Activated naive CD8-positive, alpha-beta T cell treated with anti-CD3 and anti-CD28 coated beads, Interleukin-2, amount 10 ng/mL, durations not matched to agents 7 days and 5 days (primary cell): ENCODE data around the gene CD59. TPM values are rescaled to one million over a fixed set of nuclear protein-coding genes. Genes with fewer than 3 reads are reported as not detected.
"Not testable (repeated sequence)": the region's sequence is repeated elsewhere in the genome, so short reads cannot be mapped to it uniquely, and the experiment has no call there.

ENCODE experiments used
- ATAC-seq: fragments of 150-1000 bp; cut with Tn5 transposase; one replicate; pipeline ENCODE4 v1.10.0; 2021; ENCODE audit warnings: low read depth, moderate library complexity
- POLR2A ChIA-PET: fragments of 350-600 bp; sonication (Branson Sonifier 250); formaldehyde crosslinking; loops from one replicate; lab custom pipeline; 2021; ENCODE audit warnings: antibody characterized with exemption; lab: Charles Lee
- DNase-seq: peaks from one replicate; pipeline ENCODE4 v3.0.0; 2021
- H3K27ac Mint-ChIP-seq: one replicate; pipeline ENCODE4 v1.8.0; 2022; ENCODE audit warnings: mild to moderate bottlenecking, mixed read lengths
- H3K27me3 Mint-ChIP-seq: one replicate; pipeline ENCODE4 v1.8.0; 2022; ENCODE audit warnings: mild to moderate bottlenecking, moderate library complexity, mixed read lengths
- H3K36me3 Mint-ChIP-seq: one replicate; pipeline ENCODE4 v1.8.0; 2021; ENCODE audit warnings: mild to moderate bottlenecking, mixed read lengths
- H3K4me1 Mint-ChIP-seq: one replicate; pipeline ENCODE4 v1.8.0; 2021; ENCODE audit warnings: mixed read lengths
- H3K4me3 Mint-ChIP-seq: one replicate; pipeline ENCODE4 v1.8.0; 2022; ENCODE audit warnings: mild to moderate bottlenecking, moderate library complexity, mixed read lengths
- H3K9me3 Mint-ChIP-seq: one replicate; pipeline ENCODE4 v1.8.0; 2021; ENCODE audit warnings: mixed read lengths
- total RNA-seq, 2 experiments: library from RNA; stranded (reverse); gene quantifications; one replicate each; pipeline ENCODE4 v1.2.3, GENCODE V29; 2021

Gene CD59
- total RNA-seq, 2 experiments from 2014 or later = 57.0 to 59.3 TPM

DNA sequence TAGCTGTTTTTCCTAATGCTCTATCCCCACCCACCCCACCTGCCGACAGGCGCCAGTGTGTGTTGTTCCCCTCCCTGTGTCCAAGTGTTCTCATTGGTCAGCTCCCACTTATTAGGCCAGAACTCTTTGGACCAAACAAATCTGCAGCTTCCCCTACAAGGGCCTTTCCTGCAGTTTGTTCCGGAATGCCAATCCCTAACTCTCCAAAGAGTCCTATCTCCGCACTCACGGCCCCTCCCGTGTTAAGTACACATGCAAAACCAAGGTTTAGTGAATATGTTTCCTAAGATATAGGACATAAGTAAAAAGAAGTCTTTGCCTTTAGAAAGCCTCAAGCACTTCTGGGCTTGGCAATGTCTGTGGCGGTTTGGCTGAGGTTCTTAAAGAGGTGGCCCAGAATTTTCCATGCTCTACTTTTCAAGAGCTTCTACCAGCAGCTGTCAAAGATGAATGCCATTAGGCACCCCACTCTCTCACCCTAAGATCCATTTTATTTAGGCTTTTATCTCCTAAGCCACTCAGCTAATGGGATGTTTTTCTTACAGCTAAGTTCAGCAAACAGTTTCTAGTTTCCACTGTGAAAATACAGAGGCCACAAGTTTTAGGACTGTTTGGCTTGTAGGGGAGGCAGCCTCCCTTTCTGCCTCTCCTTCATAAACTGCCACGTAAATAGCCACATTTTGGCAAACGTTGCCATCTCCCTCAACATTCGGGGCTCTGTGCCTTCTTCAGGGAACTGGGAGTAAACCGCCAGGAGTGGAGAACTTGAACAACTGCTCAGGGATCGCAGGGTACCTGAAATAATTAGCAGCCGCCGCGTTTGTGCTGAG is 1.6 kb downstream of the CD59 start:
- DNase-seq (no peak), ATAC-seq (no peak)
- Mint-ChIP-seq H3K4me1 (peaks cover 27% of the 10 kb centered on the region), H3K27ac (peak overlapping the region; percentile 81), H3K4me3 (peak overlapping the region; percentile 89), H3K9me3 (no peaks in the 10 kb centered on the region), H3K27me3 (peaks cover 9% of the 10 kb centered on the region), H3K36me3 (peaks cover 10% of the 10 kb centered on the region)
- POLR2A ChIA-PET = no interaction called here

DNA sequence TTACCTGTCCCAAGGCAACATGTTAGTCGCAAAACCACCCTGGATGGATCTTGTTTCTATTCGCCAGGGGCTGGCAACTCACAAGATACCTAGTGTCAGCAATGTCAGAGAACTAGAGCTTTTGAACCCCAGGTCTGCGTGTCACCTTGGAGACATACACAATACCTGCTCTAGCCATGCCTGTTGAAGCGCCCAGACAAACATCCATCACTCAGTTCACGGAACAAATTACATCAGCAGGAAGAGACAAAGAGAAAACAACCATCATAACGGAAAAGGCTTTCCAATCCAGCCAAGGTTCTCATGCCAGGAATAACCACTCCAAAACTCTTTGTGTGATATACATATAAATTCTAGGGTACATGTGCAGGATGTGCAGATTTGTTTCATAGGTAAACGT is 2.2 kb downstream of the CD59 start:
- no peak for ATAC-seq
- POLR2A ChIA-PET = no interaction called here
- peaks cover 9% of the 10 kb centered on the region for H3K27me3 Mint-ChIP-seq
- H3K36me3 Mint-ChIP-seq = peaks cover 13% of the 10 kb centered on the region
- no peak overlapping the region for H3K4me3 Mint-ChIP-seq
- DNase-seq = no peak
- H3K9me3 Mint-ChIP-seq = no peaks in the 10 kb centered on the region
- no peak overlapping the region for H3K27ac Mint-ChIP-seq
- H3K4me1 Mint-ChIP-seq = peaks cover 29% of the 10 kb centered on the region

DNA sequence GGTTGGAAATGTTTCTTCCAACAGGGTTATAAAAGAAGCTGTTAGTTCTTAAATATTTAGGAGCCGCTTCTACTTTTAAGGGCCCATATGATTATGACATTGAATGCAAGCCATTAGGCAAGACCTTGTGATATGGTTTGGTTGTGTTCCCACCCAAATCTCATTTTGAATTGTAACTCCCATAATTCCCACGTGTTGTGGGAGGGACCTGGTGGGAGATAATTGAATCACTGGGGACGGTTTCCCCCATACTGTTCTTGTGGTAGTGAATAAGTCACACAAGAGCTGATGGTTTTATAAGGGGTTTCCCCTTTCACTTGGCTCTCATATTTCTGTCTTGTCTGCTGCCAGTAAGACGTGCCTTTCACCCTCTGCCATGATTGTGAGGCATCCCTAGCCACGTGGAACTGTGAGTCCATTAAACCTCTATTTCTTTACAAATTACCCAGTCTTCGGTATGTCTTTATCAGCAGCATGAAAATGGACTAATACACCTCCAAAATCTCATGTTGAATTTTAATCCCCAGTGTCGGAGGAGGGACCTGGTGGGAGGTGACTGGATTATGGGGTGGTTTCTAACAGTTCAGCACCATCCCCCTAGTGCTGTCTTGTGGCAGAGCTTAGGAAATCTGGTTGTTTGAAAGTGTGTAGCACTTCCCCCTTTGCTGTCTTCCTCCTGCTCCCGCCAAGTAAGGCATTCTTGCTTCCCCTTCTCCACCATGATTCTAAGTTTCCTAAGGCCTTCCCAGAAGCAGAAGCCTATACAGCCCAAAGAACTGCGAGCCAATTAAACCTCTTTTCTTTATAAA is 4.3 kb downstream of the CD59 start:
- no peaks in the 10 kb centered on the region for H3K27me3 Mint-ChIP-seq
- no peak overlapping the region for H3K4me3 Mint-ChIP-seq

DNA sequence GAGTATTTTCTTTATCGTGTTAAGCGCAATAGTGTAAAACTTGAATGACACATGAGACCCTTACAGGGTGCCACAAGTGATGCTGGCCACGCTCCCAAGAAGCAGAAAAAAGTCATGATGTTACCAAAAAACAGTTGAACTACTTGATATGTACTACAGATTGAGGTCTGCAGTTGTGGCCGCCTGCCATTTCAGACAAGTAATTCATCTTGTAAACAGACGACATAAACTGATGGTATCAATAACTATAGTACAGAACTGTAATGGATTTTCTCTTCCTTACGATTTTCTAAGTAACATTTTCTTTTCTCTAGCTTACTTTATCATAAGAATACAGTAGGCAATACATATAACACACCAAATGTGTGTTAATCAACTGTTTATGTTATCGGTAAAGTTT is 5.5 kb downstream of the CD59 start:
- Mint-ChIP-seq H3K27me3 (no peaks in the 10 kb centered on the region), H3K9me3 (no peaks in the 10 kb centered on the region), H3K4me3 (no peak overlapping the region), H3K27ac (no peak overlapping the region), H3K4me1 (peaks cover 26% of the 10 kb centered on the region), H3K36me3 (peaks cover 24% of the 10 kb centered on the region)
- POLR2A ChIA-PET = no interaction called here
- no peak for DNase-seq
- no peak for ATAC-seq

More for the DNA sequence above, 4.3 kb downstream of the CD59 start:
- ATAC-seq (no peak), DNase-seq (no peak)
- Mint-ChIP-seq H3K36me3 (peaks cover 19% of the 10 kb centered on the region), H3K9me3 (no peaks in the 10 kb centered on the region), H3K4me1 (peaks cover 26% of the 10 kb centered on the region), H3K27ac (no peak overlapping the region)
- POLR2A ChIA-PET = no interaction called here

DNA sequence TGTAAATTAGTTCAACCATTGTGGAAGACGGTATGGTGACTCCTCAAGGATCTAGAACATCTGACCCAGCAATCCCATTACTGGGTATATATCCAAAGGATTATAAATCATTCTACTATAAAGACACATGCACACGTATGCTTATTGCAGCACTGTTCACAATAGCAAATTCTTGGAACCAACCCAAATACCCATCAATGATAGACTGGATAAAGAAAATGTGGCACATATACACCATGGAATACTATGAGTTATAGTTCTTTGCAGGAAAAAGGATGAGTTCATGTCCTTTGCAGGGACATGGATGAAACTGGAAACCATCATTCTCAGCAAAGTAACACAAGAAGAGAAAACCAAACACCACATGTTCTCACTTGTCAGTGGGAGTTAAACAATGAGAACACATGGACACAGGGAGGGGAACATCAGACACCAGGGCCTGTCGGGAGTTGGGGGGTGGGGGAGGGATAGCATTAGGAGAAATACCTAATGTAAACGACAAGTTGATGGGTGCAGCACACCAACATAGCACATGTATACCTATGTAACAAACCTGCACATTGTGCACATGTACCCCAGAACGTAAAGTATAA is 7.1 kb downstream of the CD59 start:
- H3K27me3 Mint-ChIP-seq, H3K9me3 Mint-ChIP-seq, POLR2A ChIA-PET, DNase-seq, ATAC-seq, H3K27ac Mint-ChIP-seq, H3K4me3 Mint-ChIP-seq: not testable (repeated sequence)
- peaks cover 23% of the 10 kb centered on the region for H3K4me1 Mint-ChIP-seq
- peaks cover 24% of the 10 kb centered on the region for H3K36me3 Mint-ChIP-seq

DNA sequence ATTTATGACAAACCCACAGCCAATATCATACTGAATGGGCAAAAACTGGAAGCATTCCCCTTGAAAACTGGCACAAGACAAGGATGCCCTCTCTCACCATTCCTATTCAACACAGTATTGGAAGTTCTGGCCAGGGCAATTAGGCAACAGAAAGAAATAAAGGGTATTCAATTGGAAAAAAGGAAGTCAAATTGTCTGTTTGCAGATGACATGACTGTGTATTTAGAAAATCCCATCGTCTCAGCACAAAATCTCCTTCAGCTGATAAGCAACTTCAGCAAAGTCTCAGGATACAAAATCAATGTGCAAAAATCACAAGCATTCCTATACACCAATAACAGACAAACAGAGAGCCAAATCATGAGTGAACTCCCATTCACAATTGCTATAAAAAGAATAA is 8.7 kb downstream of the CD59 start:
- Mint-ChIP-seq H3K4me1 (peaks cover 21% of the 10 kb centered on the region), H3K36me3 (peaks cover 15% of the 10 kb centered on the region)
- H3K27me3 Mint-ChIP-seq = not testable (repeated sequence)

DNA sequence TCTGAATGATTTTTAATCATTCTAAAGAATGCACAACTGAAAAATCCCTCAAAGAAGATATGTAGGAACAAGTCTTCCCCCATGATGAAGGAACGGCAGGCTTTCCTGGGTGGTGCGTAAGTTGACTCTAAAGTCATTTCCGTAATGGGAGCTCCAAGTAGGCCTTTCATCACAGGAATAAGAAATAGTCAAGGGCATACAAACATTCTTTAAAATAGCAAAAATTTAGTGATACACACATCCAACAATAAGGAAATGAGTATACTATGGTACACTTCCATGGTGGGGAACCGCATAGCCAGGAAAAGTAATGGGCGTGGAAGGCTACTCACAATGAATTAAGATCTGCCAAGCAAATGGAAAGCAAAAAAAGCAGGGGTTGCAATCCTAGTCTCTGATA is 10.7 kb downstream of the CD59 start:
- peaks cover 18% of the 10 kb centered on the region for H3K36me3 Mint-ChIP-seq
- POLR2A ChIA-PET = no interaction called here

More for the DNA sequence above, 8.7 kb downstream of the CD59 start:
- H3K4me3 Mint-ChIP-seq, ATAC-seq, POLR2A ChIA-PET, H3K27ac Mint-ChIP-seq, DNase-seq, H3K9me3 Mint-ChIP-seq: not testable (repeated sequence)

DNA sequence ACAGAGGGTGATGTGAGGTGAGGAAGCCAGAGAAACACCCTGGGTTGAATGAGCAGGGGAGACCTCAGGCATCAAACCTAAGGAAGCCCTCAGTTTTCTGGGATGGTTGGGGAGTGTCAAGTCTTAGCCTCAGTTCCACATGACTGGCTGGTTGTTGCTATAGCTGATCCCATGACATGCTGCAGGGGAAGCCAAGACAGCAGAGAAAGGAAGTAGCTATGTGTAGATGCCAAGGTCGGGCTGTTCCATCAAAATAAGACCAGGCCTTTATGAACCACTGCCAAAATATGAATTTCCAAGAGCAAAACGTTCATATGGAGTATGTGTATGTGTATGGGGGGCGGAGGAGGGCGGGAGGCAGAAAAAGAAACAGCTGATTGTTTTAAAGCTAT is 11.6 kb downstream of the CD59 start:
- Mint-ChIP-seq H3K27ac (no peak overlapping the region), H3K9me3 (no peaks in the 10 kb centered on the region), H3K36me3 (peaks cover 25% of the 10 kb centered on the region), H3K4me1 (peaks cover 28% of the 10 kb centered on the region), H3K27me3 (no peaks in the 10 kb centered on the region), H3K4me3 (no peak overlapping the region)
- POLR2A ChIA-PET = no interaction called here
- no peak for ATAC-seq
- no peak for DNase-seq

More for the DNA sequence above, 10.7 kb downstream of the CD59 start:
- DNase-seq = no peak
- Mint-ChIP-seq H3K9me3 (no peaks in the 10 kb centered on the region), H3K4me3 (no peak overlapping the region), H3K4me1 (peaks cover 27% of the 10 kb centered on the region), H3K27ac (no peak overlapping the region), H3K27me3 (no peaks in the 10 kb centered on the region)
- ATAC-seq = no peak

DNA sequence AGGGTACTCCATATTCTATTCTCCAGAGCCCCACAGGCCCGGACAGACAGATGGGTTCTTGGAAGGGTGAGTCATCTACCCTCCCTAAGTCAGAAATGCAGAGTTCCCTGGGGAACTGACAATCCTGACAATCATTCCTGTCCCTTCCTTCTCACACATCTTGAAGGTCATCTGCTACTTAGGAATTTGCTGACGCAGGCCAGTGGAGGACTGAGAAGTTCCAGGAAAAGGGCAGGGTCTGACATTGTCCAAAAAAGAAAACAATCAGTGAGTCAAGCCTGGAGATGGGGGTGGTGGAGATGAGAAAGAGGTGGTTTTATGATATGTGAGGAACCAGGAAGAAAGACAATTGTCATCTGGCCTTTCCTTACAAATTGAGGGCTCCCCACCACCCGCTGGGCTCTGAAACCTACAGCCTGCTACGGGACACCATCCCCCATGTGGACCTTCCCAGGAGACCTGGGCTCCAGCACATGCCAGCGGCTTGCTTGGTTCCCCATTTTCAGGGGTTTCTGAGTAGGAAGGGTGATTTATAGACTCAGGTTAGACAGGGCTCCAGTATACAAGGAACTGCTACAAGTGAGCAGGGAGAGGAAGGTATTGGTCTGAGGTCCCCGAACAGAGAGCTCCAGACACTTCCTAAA is 12.9 kb downstream of the CD59 start:
- Mint-ChIP-seq H3K9me3 (no peaks in the 10 kb centered on the region), H3K27ac (no peak overlapping the region), H3K36me3 (peaks cover 22% of the 10 kb centered on the region), H3K4me1 (peaks cover 28% of the 10 kb centered on the region), H3K27me3 (no peaks in the 10 kb centered on the region), H3K4me3 (no peak overlapping the region)
- DNase-seq = no peak
- POLR2A ChIA-PET = no interaction called here
- no peak for ATAC-seq

DNA sequence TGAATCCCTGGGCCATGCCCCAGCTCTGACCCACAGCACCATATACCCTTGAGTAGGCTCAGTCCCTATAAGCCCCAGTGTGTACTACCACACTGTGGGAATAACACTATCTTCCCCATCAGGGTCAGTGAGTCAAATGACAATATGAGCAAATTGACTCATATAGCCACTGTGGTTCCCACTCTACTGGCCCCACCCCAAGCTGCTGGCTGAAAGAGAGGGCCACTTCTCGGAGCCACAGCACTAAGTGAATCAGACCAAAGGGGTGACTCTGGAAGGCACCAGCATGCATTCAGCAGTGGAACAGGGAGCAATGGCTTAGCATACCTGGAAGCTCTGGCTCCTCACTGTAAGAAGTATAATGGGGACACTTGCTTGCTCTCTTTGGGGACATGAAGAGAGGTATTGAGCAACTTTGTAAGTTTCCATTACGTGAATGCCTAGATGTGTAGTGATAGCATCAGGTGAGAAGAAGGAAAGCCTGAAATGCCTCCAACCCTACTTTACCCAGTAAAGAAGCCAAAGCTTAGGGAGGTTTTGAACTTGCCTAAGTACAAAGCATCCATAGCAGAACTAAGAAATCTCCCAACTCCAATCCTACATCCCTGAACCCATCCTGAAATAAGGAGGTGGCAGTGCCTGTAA is 13.5 kb downstream of the CD59 start:
- ATAC-seq (peak; percentile 58), DNase-seq (no peak)
- POLR2A ChIA-PET = no interaction called here
- H3K9me3 Mint-ChIP-seq = no peaks in the 10 kb centered on the region
- no peak overlapping the region for H3K4me3 Mint-ChIP-seq
- H3K27me3 Mint-ChIP-seq = no peaks in the 10 kb centered on the region
- no peak overlapping the region for H3K27ac Mint-ChIP-seq
- H3K4me1 Mint-ChIP-seq = peaks cover 28% of the 10 kb centered on the region
- peaks cover 19% of the 10 kb centered on the region for H3K36me3 Mint-ChIP-seq

DNA sequence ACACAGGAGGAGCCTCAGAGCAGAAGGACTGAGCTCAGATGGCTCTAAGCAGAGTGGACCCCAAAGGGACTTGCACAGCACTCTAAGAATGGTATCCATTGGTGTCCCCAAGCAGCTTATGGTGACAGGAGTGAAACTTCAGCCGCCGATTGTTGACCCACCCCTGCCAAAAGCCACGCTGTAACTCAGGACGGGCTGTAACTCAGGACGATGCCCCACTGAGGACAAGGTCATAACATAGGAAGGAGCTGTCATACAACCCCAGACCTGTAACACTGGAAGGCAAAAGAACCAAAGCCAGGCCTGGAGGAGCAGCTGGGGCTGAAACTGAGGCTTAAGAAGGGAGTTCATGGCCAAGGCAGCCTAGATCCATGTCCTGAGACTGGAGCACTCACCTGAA is 14.2 kb downstream of the CD59 start:
- Mint-ChIP-seq H3K4me1 (peaks cover 28% of the 10 kb centered on the region), H3K27me3 (no peaks in the 10 kb centered on the region), H3K9me3 (no peaks in the 10 kb centered on the region), H3K4me3 (no peak overlapping the region), H3K36me3 (peaks cover 16% of the 10 kb centered on the region), H3K27ac (no peak overlapping the region)
- DNase-seq (no peak), ATAC-seq (no peak)
- POLR2A ChIA-PET = no interaction called here

DNA sequence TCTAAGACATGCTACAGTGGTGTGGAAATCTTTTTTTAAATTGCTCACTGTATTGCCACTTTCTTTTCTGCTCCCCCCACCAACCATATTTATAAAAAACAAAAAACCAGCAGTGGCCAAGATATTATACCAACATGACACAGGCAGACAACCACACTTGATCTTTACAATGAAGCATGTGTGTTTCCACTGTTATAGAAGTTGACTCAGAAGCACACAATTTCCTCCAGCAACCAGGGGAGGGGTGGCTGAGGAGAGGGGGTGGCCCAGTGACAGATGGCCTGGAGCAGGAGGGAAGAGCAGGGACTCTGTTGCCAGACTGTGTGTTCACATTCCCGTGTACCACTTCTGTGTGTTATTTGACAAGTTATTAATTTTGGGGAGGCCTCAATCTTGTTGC is 14.8 kb downstream of the CD59 start:
- Mint-ChIP-seq H3K36me3 (peaks cover 14% of the 10 kb centered on the region), H3K27me3 (no peaks in the 10 kb centered on the region), H3K9me3 (no peaks in the 10 kb centered on the region), H3K4me3 (no peak overlapping the region), H3K27ac (peak overlapping the region; percentile 66), H3K4me1 (peaks cover 29% of the 10 kb centered on the region)
- POLR2A ChIA-PET = no interaction called here
- no peak for ATAC-seq
- no peak for DNase-seq

DNA sequence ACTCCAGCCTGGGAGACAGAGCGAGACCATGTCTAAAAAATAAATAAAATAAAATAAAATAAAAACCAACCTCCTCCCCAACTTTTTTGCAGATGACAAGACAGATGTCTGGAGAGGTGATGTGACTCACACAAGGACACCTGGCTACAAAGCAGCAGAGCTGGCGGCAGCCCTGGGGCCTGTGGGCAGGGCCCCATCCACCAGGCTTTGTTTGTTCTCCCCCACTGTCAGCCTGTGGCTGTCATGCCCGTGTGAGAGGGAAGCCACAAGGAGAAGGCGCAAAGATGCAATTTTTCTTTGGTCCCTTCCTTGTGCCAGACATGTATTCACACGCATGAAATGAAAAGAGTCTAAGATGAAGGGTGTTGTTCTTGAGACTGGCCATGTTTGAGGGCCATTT is 16.6 kb downstream of the CD59 start:
- H3K4me3 Mint-ChIP-seq = no peak overlapping the region
- no peak for ATAC-seq
- H3K9me3 Mint-ChIP-seq = no peaks in the 10 kb centered on the region
- H3K27me3 Mint-ChIP-seq = no peaks in the 10 kb centered on the region
- DNase-seq = no peak
- peaks cover 26% of the 10 kb centered on the region for H3K4me1 Mint-ChIP-seq
- POLR2A ChIA-PET = no interaction called here
- peaks cover 12% of the 10 kb centered on the region for H3K36me3 Mint-ChIP-seq
- H3K27ac Mint-ChIP-seq = no peak overlapping the region
